ENCODE measurements around the gene OGDH. TPM values are rescaled to one million over a fixed set of nuclear protein-coding genes. Genes with fewer than 3 reads are reported as not detected.

The OGDH gene
- total RNA-seq, 1 experiment from 2014 or later: 69.1 TPM

DNA sequence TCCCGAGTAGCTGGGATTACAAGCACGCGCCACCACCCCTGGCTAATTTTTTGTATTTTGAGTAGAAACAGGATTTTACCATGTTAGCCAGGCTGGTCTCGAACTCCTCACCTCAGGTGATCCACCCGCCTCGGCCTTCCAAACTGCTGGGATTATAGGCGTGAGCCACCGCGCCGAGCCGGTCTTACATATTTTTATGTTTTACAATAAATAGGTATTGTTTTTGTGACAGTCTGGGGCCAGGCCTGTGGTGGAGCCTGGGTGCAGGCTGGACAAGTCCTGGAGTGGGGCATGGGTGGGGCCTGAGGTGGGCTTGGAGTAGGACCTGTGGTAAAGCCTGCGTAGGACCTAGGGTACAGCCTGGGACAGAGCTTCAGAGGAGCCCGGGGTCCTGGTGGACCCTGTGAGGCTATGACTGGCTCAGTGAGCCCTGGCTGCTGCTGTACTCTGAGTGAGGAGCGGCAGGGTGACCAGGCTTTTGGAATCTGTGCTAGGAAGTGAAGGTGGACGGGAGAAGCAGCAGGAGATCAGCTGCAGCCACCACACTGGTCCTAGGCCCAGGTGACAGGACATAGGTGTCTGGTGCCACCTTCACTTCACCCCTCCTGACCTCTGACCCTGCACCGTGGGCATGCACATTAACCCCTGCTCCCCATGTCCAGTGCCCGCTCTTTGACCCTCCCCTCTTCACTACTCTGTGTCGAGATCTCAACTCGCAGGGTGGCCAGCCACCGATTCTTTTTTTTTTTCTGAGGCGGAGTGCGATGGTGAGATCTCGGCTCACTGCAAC lies 132.6 kb downstream of the OGDH start:
- H3K9ac ChIP-seq (ENCODE audit: low read length): no peak overlapping the region
- H2AFZ ChIP-seq (ENCODE audit: low read depth, low read length, poor library complexity, severe bottlenecking): no peak overlapping the region
- H3K9me3 ChIP-seq (ENCODE audit: control insufficient read depth in 1 of 2, insufficient read depth in 1 of 2, low read depth in 1 of 2, low read length in 2 of 2): no peaks in the 10 kb centered on the region
- peaks cover 19 to 40% of the 10 kb centered on the region in 2 experiments for H3K4me1 ChIP-seq (ENCODE audit: control insufficient read depth in 1 of 2, insufficient read depth in 2 of 2, low read length in 2 of 2)
- CTCF ChIA-PET: no interaction called here
- TF ChIP-seq, protein P1, sequence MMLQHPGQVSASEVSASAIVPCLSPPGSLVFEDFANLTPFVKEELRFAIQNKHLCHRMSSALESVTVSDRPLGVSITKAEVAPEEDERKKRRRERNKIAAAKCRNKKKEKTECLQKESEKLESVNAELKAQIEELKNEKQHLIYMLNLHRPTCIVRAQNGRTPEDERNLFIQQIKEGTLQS (IDR thresholded peaks at IDR 0.05): no peak
- TF ChIP-seq JUND (IDR thresholded peaks at IDR 0.05): no peak
- TF ChIP-seq EZH2 (IDR thresholded peaks at IDR 0.05): no peak
- no peak for TF ChIP-seq EGR1 (IDR thresholded peaks at IDR 0.05; ENCODE audit: low read depth)
- TF ChIP-seq, protein P2, sequence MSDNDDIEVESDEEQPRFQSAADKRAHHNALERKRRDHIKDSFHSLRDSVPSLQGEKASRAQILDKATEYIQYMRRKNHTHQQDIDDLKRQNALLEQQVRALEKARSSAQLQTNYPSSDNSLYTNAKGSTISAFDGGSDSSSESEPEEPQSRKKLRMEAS (IDR thresholded peaks at IDR 0.05): no peak
- TF ChIP-seq, protein P3, sequence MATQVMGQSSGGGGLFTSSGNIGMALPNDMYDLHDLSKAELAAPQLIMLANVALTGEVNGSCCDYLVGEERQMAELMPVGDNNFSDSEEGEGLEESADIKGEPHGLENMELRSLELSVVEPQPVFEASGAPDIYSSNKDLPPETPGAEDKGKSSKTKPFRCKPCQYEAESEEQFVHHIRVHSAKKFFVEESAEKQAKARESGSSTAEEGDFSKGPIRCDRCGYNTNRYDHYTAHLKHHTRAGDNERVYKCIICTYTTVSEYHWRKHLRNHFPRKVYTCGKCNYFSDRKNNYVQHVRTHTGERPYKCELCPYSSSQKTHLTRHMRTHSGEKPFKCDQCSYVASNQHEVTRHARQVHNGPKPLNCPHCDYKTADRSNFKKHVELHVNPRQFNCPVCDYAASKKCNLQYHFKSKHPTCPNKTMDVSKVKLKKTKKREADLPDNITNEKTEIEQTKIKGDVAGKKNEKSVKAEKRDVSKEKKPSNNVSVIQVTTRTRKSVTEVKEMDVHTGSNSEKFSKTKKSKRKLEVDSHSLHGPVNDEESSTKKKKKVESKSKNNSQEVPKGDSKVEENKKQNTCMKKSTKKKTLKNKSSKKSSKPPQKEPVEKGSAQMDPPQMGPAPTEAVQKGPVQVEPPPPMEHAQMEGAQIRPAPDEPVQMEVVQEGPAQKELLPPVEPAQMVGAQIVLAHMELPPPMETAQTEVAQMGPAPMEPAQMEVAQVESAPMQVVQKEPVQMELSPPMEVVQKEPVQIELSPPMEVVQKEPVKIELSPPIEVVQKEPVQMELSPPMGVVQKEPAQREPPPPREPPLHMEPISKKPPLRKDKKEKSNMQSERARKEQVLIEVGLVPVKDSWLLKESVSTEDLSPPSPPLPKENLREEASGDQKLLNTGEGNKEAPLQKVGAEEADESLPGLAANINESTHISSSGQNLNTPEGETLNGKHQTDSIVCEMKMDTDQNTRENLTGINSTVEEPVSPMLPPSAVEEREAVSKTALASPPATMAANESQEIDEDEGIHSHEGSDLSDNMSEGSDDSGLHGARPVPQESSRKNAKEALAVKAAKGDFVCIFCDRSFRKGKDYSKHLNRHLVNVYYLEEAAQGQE (IDR thresholded peaks at IDR 0.05; ENCODE audit: low read depth): no peak
- no peak for TF ChIP-seq SIN3A (IDR thresholded peaks at IDR 0.05; ENCODE audit: low read depth)
- no peak for TF ChIP-seq POLR2AphosphoS5 (IDR thresholded peaks at IDR 0.05; ENCODE audit: low read depth, low read length)
- no peak for TF ChIP-seq RAD21 (IDR thresholded peaks at IDR 0.05; ENCODE audit: low read depth)
- TF ChIP-seq YY1 (IDR thresholded peaks at IDR 0.05; ENCODE audit: extremely low read depth, insufficient replicate concordance, low read depth, low read length): no peak
- TF ChIP-seq, protein P4, sequence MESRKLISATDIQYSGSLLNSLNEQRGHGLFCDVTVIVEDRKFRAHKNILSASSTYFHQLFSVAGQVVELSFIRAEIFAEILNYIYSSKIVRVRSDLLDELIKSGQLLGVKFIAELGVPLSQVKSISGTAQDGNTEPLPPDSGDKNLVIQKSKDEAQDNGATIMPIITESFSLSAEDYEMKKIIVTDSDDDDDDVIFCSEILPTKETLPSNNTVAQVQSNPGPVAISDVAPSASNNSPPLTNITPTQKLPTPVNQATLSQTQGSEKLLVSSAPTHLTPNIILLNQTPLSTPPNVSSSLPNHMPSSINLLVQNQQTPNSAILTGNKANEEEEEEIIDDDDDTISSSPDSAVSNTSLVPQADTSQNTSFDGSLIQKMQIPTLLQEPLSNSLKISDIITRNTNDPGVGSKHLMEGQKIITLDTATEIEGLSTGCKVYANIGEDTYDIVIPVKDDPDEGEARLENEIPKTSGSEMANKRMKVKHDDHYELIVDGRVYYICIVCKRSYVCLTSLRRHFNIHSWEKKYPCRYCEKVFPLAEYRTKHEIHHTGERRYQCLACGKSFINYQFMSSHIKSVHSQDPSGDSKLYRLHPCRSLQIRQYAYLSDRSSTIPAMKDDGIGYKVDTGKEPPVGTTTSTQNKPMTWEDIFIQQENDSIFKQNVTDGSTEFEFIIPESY (IDR thresholded peaks at IDR 0.05; ENCODE audit: extremely low read depth, insufficient replicate concordance, low read length): no peak
- no peak for TF ChIP-seq TCF7L2 (IDR thresholded peaks at IDR 0.05; ENCODE audit: borderline replicate concordance, extremely low read depth, insufficient read depth, insufficient read length)
- TF ChIP-seq CBX3 (IDR thresholded peaks at IDR 0.05; ENCODE audit: low read depth): no peak
- TF ChIP-seq SRF (IDR thresholded peaks at IDR 0.05; ENCODE audit: low read depth): no peak
- TF ChIP-seq SP1 (IDR thresholded peaks at IDR 0.05; ENCODE audit: low read depth): no peak
- TF ChIP-seq, protein P5, sequence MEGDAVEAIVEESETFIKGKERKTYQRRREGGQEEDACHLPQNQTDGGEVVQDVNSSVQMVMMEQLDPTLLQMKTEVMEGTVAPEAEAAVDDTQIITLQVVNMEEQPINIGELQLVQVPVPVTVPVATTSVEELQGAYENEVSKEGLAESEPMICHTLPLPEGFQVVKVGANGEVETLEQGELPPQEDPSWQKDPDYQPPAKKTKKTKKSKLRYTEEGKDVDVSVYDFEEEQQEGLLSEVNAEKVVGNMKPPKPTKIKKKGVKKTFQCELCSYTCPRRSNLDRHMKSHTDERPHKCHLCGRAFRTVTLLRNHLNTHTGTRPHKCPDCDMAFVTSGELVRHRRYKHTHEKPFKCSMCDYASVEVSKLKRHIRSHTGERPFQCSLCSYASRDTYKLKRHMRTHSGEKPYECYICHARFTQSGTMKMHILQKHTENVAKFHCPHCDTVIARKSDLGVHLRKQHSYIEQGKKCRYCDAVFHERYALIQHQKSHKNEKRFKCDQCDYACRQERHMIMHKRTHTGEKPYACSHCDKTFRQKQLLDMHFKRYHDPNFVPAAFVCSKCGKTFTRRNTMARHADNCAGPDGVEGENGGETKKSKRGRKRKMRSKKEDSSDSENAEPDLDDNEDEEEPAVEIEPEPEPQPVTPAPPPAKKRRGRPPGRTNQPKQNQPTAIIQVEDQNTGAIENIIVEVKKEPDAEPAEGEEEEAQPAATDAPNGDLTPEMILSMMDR (IDR thresholded peaks at IDR 0.05 in 2 of 3, conservative IDR thresholded peaks at IDR 0.05 in 1 of 3; ENCODE audit: borderline replicate concordance in 1 of 3, insufficient read depth in 1 of 3, low read depth in 2 of 3, low read length in 2 of 3): no peak
- no peak for TF ChIP-seq ELF1 (IDR thresholded peaks at IDR 0.05; ENCODE audit: borderline replicate concordance, low read depth)
- TF ChIP-seq FOSL1 (IDR thresholded peaks at IDR 0.05; ENCODE audit: low read depth): no peak
- no peak for TF ChIP-seq POLR2A (IDR thresholded peaks at IDR 0.05; ENCODE audit: borderline replicate concordance, extremely low read depth, insufficient read depth, insufficient read length)
- intact Hi-C loops (cut with micrococcal nuclease): no loop called here
- no peak overlapping the region for H3K4me3 ChIP-seq (replicated peaks in 1 of 2; ENCODE audit: low read depth in 1 of 2, low read length in 2 of 2)
- RAD21 ChIA-PET (ENCODE audit: low non-redundant PET in 1 of 2, low total read pairs in 2 of 2, uncharacterized antibody in 2 of 2, unreplicated experiment in 2 of 2): interaction anchor here in 1 of 2 experiments (0.7 kb wide), 1 partner anchor 32 kb away, joined by 3 read pairs; no protein-coding TSS in a partner anchor
- ATAC-seq: no peak
- POLR2A ChIA-PET: no interaction called here
- no peaks in the 10 kb centered on the region for H3K9me2 ChIP-seq (ENCODE audit: insufficient read depth)
- no peaks in the 10 kb centered on the region for H3K79me2 ChIP-seq (ENCODE audit: insufficient read depth, low read length)
- no peaks in the 10 kb centered on the region for H3K36me3 ChIP-seq (ENCODE audit: control insufficient read depth in 1 of 2, insufficient read depth in 2 of 2, low read length in 2 of 2)
- BruUV-seq (replicated peaks): no TSS peak
- no peak for DNase-seq (ENCODE audit: low read depth, low spot score)
- H4K20me1 ChIP-seq (ENCODE audit: insufficient read depth): no peaks in the 10 kb centered on the region
- no peaks in the 10 kb centered on the region for H3K27me3 ChIP-seq (ENCODE audit: insufficient read depth, low read length)
- no peak overlapping the region for H3K27ac ChIP-seq (ENCODE audit: low read depth, low read length)
- no peak overlapping the region for H3K4me2 ChIP-seq (ENCODE audit: low read length)

Data from HCT116 (cell line).